HG03571 (cell line): ENCODE results near the gene TRIO.

Source experiments
- ATAC-seq: cut with Tn5 transposase; IDR thresholded peaks from one replicate; pipeline ENCODE4 v1.9.1; 2021; ENCODE audit not compliant: unreplicated experiment

Gene TRIO

GRCh38 chr5:14443671-14444093 lies 300.5 kb downstream of the TRIO start:
- no peak for ATAC-seq

- ATAC-seq = no peak
Measured at GRCh38 chr5:14444161-14444560, 301.0 kb downstream of the TRIO start.

- no peak for ATAC-seq
Measured at GRCh38 chr5:14445013-14445412, 301.9 kb downstream of the TRIO start.

GRCh38 chr5:14445576-14446290 lies 302.6 kb downstream of the TRIO start:
- ATAC-seq = no peak

GRCh38 chr5:14447958-14448911 lies 305.1 kb downstream of the TRIO start:
- peak; percentile 83 for ATAC-seq

- no peak for ATAC-seq
Measured at GRCh38 chr5:14449052-14449661, 306.0 kb downstream of the TRIO start.

GRCh38 chr5:14450018-14450524 lies 306.9 kb downstream of the TRIO start:
- no peak for ATAC-seq

GRCh38 chr5:14450742-14451141 lies 307.6 kb downstream of the TRIO start:
- no peak for ATAC-seq

- ATAC-seq = no peak
Measured at GRCh38 chr5:14451871-14452270, 308.7 kb downstream of the TRIO start.

- ATAC-seq = no peak
Measured at GRCh38 chr5:14452685-14453454, 309.7 kb downstream of the TRIO start.

GRCh38 chr5:14453481-14453880 lies 310.3 kb downstream of the TRIO start:
- no peak for ATAC-seq

GRCh38 chr5:14455814-14456321 lies 312.7 kb downstream of the TRIO start:
- ATAC-seq = no peak

GRCh38 chr5:14457476-14457875 lies 314.3 kb downstream of the TRIO start:
- ATAC-seq = no peak

GRCh38 chr5:14458414-14458813 lies 315.3 kb downstream of the TRIO start:
- ATAC-seq = no peak

- ATAC-seq = no peak
Measured at GRCh38 chr5:14460844-14461398, 317.8 kb downstream of the TRIO start.

- no peak for ATAC-seq
Measured at GRCh38 chr5:14462681-14463080, 319.5 kb downstream of the TRIO start.

GRCh38 chr5:14463629-14464028 lies 320.5 kb downstream of the TRIO start:
- ATAC-seq = no peak

GRCh38 chr5:14464096-14464495 lies 321.0 kb downstream of the TRIO start:
- ATAC-seq = no peak

GRCh38 chr5:14464671-14465070 lies 321.5 kb downstream of the TRIO start:
- ATAC-seq = no peak

GRCh38 chr5:14465116-14465515 lies 322.0 kb downstream of the TRIO start:
- no peak for ATAC-seq
